ENCODE measurements around the gene THEM4.
"Not testable (repeated sequence)": the region's sequence is repeated elsewhere in the genome, so short reads cannot be mapped to it uniquely, and the experiment has no call there.

Gene THEM4

DNA sequence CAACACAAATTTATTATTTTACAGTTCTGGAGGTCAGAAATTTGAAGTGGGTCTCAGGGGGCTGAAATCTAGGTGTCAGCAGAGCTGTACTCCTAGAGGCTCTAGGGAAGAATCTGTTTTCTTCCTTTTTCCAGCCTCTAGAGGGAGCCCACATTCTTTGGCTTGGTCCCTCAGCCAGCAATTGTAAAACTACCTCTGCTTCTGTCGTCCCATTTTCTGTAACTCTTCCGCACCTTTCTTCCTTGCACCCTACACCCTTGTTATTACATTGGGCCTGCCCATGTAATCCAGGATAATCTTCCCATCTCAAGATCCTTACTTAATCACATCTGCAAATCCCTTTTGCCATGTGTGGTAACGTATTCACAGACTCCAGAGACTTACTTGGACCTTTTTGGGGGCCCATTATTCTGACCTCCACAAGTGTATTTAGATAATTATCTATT lies 24.8 kb upstream of the THEM4 start:
- DNase-seq = peak; percentile 63

DNA sequence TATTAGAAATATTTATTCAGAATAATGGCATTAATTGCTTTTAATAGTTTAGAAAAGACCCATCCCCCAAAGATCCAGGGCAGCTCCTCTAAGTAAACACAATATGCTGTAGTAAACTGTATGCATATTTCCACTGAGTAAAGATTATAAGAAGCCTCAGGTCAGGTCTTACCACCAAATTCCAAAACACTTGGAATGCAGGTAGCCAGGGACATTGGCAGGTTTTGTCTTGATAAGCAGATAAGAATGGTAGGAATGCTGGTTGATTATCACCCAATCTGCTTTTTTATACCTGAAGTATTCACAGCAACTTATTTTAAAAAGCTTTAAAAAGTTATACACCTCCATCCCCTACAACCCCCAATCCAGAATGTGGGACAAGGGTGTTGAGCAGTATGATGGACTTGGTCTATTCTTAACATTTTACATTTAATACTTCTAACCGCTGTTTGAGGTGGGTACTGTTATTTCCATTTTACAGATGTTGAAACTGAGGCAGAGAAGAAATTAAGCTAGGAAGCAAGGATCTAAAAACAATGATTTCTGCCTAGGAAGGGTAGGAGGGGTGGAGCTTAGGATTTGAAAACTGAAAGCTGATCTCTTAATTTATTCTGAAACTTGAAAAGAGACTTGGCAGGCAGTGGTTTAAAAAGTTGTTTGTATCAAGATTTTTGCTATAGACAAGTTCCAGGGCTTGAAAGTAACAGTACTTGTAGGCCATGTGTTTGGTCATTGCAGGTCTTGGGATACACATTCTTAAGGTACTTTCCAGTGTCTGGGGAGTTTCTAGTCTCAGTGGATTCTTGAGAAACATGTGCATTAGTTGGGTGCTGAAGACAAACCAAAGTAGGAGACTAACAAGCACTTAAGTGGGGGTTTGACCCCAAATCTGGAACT lies 15.6 kb upstream of the THEM4 start:
- no peak for DNase-seq

DNA sequence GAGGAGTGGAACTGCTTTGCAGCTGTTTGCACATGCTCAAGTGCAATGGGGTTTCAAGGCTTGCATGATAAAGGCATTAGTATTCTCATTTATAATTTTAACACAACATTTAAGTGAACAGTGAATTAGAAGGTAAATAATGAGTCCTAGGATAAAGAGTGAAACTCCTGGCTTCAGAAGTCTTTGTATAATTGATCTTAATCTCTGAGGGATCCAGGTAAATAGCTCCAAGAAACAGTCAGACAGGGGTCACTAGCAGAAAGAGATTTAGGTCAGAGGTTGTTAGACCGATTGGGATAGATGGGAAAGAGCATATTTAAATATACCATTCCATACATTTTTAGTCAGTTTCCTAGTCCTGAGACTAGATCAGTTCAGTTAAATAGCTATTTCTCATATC lies 14.1 kb upstream of the THEM4 start:
- DNase-seq = no peak

DNA sequence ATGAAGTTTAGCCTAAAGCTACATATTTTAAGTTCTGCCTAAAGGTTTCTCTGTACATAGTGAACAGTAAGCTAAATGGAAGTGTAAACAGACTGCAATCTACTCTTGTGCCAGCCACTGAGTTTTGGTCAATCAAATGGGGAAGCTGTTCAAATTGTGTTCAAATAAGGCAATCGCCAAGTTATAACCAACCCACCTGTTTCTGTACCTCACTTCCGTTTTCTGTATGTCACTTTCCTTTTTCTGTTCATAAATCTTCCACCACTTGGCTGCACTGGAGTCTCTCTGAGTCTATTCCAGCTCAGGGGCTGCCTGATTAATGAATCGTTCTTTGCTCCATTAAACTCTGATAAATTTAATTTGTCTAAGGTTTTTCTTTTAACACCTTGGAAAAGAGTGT lies 10.8 kb upstream of the THEM4 start:
- no peak for DNase-seq

DNA sequence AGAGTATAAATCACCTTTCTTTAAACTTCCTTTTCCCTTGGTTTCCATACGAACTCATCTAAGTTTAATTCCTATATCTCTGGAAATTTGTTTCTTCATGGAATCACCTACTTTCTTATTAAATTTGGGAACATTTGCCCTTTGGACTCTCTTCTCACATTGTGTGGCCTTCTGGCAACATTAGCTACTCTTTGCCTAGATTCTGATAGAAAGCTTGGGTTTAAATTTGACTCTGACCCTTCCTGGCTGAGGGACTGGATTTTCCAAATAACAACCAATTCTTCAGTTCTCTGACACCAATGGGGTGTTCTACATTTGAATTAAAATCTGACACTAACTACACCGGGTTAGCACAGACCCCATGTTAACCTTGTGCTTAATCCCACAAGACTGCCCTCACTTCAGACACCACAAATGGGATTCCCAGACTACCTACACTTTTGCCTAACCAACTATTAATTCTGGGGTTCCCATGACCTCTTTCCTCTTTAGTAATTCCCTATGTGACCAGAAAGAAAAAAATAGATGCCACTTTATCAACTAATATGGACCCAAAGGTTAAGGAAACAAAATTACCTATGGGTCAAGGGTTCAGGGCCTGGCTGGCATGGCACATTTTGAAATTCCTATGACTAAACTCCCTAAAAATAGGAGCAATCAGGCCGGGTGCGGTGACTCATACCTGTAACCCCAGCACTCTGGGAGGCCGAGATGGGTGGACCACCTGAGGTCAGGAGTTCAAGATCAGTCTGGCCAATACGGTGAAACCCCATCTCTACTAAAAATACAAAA lies 9.7 kb upstream of the THEM4 start:
- no peak for DNase-seq

DNA sequence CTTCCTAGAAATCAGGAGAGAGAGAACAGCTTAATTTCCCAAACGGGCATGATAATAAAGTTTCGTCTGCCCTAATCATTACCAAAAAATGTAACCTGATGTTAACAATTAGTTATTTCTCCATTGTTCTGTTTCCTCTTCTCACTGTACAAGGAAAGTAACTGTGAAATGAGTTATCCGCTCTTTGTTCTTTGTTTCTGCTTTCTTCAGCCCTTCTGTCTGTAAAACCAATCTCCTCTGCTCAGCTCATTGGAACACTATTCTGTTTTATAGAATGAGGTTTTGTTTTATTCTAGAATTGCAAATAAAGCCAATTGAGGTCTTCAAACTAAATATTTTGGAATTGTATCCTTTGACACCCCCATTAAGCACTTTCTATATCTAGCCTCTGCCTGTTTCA lies 8.8 kb upstream of the THEM4 start:
- DNase-seq = no peak

DNA sequence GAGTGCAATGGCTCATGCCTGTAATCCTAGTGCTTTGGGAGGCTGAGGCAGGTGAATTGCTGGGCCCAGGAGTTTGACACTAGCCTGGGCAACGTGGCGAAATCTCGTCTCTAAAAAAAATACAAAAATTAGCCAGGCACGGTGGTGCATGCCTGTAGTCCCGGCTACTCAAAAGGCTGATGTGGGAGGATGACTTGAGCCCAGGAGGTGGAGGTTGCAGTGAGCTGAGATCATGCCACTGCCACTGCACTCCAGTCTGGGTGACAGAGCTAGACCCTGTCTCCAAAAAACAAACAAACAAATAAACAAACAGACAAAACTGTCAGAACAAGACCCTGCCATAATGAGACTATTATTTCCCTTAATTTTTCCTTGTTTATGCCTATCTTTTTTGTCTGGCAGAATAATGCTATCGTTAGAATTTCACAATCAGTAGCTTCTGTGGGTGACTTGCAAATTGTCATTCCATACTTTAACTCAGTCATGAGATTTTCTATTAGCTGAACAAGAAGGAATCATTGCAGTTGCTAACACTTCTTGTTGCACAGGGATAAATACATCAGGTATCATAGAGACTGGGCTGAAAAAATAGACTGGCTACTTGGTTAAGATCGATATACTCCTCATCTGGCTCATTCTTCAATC lies 7.5 kb upstream of the THEM4 start:
- DNase-seq = no peak

DNA sequence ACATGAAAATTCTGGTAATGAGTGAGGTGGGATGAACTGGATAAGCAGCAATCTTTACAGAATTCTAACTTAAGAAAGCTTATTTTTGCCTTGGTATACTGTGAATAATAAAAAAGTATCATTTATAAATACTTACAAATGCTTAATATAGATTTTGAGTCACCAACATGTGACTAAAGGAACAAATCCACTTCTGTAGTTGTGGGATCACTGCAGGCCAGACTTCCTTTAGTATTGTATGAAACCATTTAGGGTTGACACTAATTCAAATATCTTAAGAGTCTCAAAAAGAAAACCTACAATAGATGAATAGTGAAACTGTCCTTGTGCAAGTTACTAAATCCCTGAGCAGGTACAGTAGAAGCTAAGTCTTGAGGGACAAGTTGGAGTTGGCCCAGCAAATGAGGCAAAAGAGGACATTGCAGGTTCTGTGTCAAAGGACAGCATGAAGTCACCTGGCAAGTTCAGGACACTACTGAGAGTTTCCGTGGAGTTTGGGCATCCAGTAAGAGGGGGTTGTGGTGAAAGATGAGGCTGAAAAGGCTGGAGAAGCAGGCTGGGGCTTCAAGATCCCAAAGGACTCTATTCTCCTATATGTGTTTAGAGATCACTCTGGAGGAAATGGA lies 5.9 kb upstream of the THEM4 start:
- no peak for DNase-seq

DNA sequence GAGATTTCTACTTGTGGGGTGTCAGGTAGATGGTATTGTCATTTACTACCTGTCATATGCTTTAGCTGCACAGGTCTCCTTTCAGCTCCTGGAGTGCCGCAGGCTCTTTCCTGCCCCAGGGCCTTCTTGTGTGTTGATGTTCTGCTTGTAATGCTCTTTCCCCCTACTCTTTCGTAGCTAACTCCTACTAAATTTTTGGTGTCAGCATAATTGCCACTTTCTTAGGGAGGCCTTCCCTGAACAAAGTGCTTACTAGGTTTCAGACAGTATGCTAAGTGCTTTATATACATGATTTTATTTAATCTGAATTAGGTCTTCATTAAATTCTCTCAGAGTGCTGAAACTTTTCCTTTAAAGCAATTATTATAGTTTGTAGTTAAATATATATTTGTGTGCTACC lies 4.8 kb upstream of the THEM4 start:
- DNase-seq = no peak

DNA sequence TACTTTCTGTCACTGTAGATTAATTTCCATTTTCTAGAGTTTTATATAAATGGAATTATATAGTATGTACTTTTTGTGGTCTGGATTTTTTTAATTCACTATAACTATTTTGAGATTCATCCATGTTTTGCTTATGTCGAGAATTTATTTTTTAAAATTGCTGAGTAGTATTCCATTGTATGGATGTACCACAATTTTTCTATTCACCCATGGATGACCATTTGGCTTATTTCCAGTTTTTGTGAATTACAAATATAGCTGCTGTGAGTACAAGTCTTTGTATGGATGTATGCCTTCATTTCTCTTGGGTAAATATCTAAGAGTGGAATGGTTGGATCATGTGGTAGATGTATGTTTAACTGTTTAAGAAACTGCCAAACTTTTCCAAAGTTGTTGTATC lies 3.7 kb upstream of the THEM4 start:
- DNase-seq = no peak

DNA sequence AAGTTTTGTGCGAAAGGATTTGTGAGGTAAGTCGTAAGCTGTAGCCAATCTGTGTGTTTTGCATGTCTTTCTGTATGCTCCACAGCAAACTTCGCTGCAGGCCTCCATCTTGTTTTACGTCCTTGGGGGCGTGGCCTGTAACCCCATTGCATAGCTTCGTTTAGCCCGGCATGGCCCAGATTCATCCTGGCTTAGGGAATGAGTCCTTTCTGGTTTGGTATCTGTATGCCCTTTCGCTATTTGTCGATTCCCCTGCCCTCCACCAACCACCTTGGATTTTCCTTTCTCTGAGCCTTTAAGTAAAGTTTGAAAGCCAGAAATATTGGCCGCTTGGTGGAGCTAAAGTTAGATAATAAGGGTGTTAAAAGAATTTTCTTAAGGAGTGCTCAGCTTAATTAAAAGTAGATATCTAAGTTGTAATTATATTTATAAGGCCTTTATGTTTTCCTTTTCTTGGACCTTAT lies 1.1 kb downstream of the THEM4 start:
- no peak for DNase-seq

DNA sequence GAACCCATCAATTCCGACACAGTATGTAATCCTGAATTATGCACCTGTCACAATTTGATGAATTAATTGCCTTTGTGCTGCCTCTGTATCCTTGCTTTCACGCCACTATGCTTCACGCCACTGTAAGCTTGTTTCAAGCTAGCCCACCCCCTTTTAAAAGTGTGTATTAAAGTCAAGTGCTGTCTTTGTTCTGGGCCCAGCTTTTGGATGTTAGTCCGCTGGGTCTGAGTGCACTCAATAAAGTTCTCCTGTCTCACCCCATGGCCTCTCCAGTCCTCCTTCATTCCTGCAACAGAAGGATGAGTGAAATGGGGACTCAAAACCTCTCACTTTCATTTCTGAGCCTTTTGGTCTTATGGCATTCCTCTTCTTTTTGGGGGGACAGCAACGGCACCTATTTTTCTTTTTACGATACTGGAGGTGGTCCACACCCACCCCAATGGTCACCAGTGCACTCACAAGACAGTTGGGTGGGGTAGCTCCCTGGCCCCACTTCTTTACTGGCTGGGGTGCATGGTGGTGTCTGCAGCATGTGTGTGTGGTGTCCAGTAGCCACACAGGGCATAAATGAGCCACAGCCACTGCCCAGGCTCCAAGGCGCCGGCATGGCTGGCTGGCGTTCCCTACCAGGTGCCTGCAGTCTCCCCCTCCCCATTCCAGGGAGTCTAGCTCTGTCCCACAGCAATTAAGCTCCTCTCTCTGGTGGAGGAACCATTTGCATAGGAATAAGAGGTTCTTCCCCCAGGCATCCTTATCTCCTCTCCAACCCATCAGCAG lies 1.8 kb downstream of the THEM4 start:
- DNase-seq = no peak

DNA sequence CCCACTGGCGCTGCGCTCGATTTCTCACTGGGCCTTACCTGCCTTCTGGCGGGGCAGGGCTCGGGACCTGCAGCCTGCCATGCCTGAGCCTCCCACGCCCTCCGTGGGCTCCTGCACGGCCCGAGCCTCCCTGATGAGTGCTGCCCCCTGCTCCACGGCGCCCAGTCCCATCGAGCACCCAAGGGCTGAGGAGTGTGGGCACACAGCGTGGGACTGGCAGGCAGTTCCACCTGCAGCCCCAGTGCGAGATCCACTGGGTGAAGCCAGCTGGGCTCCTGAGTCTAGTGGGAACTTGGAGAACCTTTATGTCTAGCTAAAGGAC lies 3.0 kb downstream of the THEM4 start:
- not testable (repeated sequence) for DNase-seq

DNA sequence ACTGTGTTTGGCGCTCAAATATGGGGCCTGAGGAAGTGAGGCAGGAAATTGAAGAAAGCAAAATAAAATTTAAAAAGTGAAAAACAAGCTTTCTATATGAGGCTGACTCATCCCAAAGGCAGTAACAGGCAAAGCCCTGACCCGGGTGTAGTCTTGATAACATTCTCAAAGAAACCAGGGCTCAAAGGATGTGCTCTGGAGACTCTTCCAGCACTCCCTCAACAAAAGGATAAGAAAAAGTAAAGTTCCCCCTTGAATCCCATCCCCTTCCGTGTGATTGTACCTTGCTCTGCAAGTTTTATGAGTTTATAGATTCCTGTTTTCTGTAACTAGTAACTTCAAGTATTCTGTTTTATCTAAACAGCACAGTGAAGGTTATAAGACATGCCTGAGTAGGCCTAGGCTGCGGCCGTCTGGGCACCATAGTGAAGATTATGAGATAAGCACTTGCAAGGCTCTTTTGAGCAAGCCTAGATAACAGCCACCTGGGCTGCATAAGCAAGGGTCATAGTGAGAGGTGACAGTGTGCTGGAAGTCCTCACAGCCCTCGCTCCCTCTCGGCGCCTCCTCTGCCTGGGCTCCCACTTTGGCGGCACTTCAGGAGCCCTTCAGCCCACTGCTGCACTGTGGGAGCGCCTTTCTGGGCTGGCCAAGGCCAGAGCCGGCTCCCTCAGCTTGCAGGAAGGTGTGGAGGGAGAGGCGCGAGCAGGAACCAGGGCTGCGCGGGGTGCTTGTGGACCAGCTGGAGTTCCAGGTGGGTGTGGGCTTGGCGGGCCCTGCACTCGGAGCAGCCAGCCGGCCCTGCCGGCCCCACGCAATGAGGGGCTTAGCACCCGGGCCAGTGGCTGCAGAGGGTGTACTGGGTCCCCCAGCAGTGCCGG lies 3.6 kb downstream of the THEM4 start:
- DNase-seq = not testable (repeated sequence)

DNA sequence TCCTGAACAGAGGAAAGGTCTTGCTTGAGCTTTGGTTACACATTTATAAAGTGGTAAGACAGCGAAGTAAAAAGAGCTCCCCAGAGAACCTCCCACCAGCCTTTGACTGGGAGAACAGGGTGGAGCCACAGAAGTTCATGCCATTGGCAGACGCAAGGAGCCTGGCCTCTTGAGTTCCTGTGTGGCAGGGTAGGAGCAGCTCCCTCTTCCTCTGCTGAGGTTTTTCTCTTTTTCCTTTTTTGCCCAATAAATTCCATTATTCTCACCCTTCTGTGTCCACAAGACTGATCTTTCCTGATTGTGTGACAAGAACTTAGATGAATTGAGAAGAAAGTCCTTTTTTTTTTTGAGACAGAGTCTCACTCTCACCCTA lies 4.3 kb downstream of the THEM4 start:
- no peak for DNase-seq

DNA sequence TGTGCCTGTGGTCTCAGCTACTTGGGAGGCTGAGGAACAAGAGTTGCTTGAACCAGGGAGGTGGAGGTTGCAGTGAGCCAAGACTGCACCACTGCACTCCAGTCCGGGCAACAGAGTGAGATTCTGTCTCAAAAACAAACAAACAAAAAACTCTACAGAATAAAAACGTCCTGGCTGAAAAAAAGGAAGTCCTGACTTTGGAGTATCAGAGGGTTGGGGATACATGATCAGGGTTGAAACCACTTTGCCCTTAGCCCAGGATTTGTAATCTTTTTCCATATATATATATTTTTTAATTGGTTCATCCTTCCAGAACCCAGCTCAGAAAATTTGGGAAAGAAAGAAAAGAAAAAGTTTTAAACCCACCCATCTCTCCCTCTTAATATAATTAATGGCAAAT lies 6.5 kb downstream of the THEM4 start:
- no peak for DNase-seq

DNA sequence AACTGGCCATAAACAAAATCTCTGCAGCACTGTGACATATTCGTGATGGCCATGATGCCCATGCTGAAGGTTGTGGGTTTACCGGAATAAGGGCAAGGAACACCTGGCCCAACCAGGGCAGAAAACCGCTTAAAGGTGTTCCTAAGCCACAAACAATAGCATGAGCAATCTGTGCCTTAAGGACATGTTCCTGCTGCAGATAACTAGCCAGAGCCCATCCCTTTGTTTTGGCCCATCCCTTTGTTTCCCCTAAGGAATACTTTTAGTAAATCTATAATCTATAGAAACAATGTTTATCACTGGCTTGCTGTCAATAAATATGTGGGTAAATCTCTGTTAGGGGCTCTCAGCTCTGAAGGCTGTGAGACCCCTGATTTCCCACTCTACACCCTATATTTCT lies 8.5 kb downstream of the THEM4 start:
- DNase-seq = not testable (repeated sequence)

DNA sequence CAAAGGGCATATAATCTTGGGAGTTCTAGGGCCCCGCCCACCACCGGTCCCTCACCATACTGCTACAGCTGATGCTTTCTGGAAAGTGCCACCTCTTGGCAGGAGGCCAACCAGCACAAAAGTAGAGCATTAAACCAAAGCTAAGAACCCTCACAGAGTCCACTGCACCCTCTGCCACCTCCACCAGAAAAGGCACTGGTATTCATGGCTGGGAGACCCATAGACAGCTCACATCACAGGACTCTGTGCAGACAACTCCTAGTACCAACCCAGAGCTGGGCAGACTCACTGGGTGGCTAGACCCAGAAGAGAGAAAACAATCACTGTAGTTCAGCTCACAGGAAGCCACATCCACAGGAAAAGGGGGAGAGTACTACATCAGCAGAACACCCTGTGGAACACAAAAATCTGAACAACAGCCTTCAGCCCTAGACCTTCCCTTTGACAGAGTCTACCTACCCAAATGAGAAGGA lies 10.8 kb downstream of the THEM4 start:
- no peak for DNase-seq

DNA sequence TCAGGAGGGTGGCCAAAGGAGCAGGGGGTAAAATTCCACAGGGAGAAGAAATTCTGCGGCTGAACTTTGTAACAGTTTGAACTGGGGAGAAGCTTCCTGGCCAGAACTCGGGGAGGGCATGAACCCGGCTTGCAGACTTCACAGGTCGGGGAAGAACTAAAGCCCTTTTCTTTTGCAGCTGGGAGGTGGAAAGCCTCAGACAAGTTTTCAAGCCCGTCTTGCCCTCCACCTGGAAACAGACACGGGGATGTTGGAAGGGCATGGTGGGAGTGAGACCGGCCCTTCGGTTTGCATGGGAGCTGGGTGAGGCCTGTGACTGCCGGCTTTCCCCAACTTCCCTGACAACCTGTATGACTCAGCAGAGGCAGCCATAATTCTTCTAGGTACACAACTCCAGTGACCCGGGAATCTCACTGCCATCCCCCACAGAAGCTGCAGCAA lies 11.3 kb downstream of the THEM4 start:
- no peak for DNase-seq

DNA sequence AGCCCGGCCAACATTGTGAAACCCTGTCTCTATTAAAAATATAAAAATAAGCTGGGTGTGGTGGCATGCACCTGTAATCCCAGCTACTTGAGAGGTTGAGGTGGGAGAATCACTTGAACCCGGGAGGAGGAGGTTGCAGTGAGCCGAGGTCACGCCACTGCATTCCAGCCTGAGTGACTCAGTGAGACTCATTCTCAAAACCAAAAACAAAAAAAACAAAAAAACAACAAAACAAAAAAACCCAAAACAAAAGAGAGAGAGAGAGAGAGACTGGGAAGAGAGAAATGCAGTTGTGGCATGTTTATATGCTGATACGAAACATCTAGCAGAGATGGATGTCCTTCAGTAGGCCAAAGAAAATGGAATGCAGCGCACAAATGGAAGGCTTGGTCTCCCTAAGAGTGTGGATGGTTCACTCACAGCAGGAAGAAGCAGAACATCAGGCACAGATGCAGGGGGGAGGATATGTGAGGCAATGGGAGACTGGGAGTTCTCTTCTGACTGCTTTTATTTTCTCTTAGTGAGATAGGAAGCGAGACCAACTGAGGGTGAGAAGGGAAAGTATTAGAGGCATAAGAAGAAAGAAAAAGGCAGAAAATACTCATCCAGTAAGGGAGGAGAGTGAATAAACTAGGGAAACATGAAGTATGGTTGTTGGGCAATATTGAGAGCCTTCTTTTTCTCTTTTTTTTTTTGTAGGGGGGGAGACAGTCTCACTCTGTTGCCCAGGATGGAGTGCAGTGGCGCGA lies 16.0 kb downstream of the THEM4 start:
- no peak for DNase-seq

Measured in fibroblast of skin of scalp (primary cell).